ENCODE data around the gene C4orf50.
"Not testable (repeated sequence)": the region's sequence is repeated elsewhere in the genome, so short reads cannot be mapped to it uniquely, and the experiment has no call there.

C4orf50 gene

DNA sequence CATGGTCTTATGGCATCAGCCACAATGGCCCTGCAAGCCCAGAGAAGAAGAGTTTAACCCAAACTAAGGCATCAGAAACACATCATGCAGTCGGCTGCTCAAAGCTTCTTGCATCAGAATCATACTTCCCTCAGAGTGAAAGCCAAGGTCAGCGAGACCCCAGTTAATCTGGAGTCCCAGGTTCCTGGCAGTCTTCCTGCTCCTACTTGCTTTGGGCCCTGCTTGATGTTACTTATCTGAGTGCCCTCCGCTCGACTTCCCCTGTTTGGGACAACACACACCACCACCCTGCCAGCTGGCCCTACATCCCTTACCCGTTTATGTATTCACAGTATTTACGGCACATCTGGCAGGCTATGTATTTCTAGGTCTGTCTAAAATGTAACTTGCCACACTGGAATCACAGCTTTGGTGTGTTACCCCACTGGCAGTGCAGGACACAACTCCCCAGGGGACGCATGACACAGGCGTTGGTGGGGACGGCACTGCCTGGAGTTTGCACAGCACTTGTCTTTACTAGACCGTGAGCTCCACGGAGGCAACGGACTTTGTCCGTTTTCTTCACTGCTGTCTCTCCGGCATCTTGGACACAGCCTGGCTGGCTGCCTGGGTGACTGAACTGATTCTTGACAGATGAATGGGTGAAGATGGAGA is 148.1 kb downstream of the C4orf50 start:
- in situ Hi-C loops (cut with MboI; ENCODE audit: low sequenced_read_pairs), result no loop called here

DNA sequence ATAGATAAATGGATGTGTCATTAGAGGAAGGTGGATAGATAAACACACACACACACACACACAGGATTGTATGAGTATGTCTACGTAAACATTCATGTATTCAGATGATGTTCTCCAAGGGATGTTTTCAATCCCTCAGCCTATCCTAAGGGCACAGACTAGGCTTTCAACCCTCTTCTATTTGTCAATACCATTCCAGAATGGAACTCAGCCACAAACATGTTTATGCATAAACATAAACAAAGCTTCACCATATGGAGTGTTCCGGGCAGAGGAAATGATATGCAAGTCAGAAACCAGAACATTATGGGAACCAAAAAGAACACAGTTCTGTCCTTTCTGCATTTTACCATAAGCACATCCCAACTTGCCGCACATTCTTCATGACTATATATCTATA is 150.4 kb downstream of the C4orf50 start:
- in situ Hi-C loops (cut with MboI; ENCODE audit: low sequenced_read_pairs), result no loop called here

DNA sequence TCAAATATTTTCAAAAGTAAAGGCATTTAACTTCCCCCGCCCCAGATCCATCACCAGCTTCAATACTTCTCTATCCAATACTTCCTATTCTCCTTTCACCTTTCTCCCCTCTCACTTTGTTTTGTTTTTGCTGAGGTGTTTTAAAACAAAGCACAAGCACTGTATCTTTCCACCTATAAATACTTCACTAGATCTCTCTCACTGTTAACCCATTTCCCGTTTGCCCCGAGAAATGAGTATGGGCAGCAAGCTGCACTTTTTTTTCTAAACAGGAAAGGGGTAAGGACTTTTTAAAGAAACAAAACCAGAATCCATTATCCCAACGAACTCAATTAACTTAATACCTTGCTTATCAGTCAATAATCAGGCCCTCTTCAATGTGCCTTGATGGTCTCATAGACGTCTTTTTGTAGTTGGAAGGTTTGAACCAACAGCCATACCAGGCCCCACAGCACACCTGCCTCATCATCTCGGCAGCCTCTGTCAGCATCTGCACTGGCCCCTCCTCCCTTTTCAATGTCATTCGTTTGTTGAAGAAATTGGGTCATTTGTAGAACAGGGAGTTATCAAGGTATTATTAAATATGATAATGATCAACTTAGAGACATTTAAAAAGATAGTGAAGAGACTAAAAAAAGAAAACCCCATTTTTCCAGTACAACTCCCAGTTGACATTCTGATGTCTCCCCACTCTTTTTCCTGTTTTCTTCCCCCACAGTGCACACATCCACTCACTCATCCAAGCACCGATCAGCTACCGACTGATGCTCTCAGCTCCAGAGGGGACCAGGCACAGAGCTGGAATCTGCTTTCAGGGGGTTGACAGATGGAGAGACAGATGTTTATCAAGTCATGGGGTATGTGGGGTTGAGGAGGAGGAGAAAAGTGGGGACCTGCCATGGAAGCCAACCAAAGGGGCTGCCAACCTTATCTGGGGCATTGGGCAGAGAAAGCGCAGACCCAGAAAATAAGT is 151.1 kb downstream of the C4orf50 start:
- in situ Hi-C loops (cut with MboI; ENCODE audit: low sequenced_read_pairs), result no loop called here

DNA sequence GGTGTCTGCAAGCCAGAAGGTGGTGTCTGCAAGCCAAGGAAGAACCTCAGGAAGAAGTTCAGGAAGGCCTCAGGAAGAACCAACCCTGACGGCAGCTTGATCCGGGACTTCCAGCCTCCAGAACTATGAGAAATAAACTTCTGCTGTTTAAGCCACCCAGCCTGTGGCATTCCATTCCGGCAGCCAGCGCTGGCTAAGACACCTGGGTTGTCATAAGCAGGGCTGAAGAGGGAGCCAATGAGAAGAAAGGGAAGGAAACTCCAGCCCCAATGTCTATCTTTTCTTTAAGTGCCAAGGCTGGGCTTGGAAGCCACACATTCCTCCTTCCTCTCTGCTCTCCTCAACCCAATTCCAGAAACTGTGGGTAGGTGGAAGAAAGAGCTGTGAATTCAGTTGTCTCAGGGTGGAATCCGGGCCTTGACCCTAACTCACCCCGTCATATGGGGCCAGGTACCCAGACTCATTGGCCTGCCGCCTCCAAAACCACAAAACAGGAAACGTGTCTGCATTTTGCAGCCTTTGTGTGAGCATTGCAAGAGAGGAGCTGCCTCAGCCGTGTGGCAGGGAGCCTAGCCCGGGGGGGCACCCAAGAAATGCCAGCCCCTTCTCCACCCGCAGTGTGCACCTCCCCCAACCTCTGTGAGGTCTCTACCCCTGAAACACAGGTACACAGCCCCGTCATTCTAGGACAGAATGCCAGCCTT is 152.2 kb downstream of the C4orf50 start:
- in situ Hi-C loops (cut with MboI; ENCODE audit: low sequenced_read_pairs), result no loop called here

DNA sequence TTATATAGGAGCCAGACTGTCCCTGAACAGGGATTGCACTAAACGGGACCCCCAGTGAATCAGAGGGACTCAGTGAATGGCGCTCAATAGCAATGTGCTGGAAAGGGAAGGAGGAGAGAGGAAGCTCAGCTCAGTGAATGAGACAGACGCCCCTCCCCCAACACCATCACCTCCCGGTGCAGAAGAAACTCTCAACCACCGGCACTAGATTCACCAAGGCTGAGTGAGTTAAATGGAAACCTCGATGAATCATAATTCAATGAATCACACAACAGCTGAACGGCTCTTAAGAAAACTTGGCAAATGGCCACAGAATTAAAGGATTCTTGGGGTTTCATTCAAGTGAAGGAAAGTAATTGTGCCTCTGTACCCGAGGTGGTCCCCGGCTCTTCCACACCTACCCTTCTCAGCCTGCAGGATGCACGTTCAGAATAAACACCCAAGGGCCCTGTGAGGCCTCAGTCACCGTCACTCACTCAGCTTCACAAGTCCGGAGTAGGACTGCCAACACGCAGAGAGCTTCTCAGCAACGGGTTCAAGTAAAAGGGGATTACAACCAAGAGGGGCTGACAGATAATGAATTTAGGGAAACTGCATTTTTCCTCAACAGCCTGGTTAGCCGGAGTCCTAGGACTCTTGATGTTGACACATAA is 154.6 kb downstream of the C4orf50 start:
- in situ Hi-C loops (cut with MboI; ENCODE audit: low sequenced_read_pairs), result no loop called here

DNA sequence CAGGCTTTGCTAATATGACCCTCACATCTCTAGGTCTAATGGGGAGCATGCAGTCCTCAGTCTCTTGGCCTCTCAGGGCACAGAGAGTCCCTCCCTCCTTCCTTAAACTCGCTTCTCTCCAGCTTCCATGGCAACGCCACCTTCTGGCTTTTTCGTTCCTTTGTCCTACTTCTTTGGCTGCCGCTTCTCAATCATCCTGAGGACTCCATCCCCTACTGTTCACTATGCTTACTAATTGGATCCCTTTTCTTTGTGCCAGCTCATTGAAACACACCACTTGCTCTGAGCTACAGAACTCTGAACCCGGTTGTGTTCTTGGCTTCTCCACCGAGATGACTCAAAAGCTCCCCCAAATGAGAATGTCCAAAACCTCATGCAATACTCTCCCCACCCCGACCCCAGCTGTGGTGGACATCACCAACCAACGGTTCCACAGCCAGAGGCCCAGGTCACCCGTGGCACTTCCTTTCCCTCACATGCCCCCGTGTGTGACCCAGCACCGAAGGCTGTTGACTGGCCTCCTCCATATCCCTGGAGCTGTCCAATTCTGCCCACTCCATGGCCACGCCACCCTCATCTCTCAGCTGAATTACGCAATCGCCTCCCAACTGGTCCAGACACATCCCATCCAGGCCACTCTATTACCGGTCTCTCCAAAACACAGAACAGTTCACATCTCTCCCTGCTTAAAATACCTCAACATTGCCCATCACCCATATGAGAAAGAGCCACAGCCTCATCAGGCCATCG is 160.0 kb downstream of the C4orf50 start:
- in situ Hi-C loops (cut with MboI; ENCODE audit: low sequenced_read_pairs), result no loop called here

DNA sequence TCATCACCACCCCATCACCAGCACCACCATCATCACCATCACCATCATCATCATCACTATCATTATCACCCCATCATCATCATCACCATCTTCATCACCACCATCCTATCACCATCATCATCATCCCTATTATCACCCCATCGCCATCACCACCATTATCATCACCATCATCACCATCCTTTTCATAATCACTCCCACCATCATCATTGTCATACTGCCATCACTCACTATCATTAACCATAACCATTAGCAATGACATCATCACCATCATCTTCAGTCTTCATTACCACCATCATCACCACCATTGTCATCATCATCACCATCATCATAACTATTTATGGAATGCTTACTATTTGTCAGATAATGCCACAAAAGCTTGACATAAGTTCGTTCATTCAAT is 161.0 kb downstream of the C4orf50 start:
- in situ Hi-C loops (cut with MboI; ENCODE audit: low sequenced_read_pairs), result no loop called here

DNA sequence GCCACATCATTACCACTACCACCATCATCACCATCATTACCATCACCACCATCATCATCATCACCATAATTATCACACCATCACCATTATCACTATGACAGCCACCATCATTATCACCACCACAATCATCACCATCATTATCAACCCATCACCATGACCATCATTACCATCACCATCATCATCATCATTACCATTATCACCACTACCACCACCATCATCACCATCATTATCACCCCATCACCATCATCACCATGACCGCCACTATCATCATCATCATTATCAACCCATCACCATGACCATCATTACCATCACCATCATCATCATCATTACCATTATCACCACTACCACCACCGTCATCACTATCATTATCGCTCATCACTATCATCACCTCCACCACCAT is 161.9 kb downstream of the C4orf50 start:
- in situ Hi-C loops (cut with MboI; ENCODE audit: low sequenced_read_pairs), result not testable (repeated sequence)

DNA sequence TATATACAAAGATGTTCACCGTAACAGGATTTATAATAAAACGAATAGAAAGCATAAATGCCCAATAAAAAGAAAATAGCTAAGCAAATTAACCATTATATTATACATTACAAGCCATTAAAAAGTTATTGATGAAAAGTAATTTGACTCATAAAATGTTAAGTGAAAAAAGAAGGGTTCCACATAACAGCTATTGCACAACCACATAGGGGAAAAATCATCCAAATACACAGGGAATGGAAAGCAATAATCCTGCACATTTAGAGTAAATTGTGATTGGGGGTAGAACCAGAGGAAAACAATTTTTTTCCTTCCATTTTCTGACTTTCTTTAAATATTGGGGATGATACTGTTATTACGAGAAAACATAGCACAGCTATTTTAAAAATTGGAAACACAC is 163.3 kb downstream of the C4orf50 start:
- in situ Hi-C loops (cut with MboI; ENCODE audit: low sequenced_read_pairs), result no loop called here

DNA sequence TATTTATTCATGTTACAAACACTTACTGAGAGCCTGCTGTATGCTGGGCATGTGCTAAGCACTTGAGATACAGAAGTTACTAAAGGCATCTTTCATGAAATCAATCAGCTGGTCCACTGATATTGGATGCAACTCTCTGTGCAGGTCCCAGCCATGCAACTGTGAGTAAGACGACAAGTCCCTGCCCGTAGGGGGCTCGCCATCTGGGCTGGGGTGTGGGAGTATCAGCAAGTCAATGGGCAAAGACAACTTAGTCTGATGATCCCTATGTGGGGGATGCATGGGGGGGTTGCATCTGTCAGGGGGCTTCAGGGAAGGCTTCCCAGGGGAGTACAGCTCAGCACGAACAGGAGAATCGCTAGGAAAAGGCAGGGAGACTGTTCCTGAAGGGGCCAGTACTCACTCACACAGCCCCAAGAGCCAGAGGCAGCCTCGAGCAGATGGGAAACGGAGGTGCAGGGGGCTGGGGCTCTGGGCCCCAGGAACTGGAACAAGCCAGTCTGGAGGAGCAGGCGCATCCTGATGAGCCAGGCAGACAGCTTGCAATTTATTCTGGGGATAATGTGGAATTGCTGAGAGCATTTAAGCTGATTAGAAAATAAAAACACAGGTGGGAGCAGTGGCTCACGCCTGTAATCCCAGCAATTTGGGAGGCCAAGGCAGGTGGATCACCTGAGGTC is 165.6 kb downstream of the C4orf50 start:
- in situ Hi-C loops (cut with MboI; ENCODE audit: low sequenced_read_pairs), result no loop called here

DNA sequence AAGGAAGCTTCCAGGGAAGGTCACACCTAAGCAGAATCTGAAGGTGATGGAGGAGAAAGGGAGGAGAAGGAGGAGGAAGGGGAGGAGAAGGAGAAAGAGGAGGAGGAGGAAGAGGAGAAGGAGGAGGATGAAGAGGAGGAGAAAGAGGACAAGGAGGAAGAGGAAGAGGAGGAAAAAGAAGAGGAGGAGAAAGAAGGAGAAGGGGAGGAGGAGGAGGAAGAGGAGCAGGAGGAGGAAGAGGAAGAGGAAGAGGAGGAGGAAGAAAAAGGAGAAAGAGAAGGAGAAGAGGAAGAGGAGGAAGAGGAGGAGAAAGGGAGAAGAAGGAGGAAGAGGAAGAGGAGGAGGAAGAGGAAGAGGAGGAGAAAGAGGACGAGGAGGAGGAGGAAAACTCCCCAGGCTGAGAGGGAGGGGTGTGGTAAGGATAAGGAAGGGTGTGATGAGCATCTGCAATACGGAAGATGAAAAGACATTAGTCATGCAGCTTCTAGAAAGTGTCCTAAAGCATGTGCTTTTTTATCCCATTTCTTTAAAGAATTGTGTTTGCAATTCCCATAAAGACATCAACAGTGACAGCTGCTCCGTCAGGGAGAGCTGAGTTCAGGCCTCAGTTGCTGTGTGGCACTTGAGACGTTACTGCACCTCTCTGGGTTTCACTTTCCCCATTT is 166.5 kb downstream of the C4orf50 start:
- in situ Hi-C loops (cut with MboI; ENCODE audit: low sequenced_read_pairs), result no loop called here
